GM12874 (cell line): ENCODE data around the gene MX2.

Experiments
- CTCF ChIP-seq: IDR thresholded peaks from 2 replicates; pipeline ENCODE4 v1.5.1; 2011; ENCODE audit warnings: low read depth, mild to moderate bottlenecking, control low read depth, low read length, moderate library complexity; ENCODE audit not compliant: insufficient read depth

MX2 gene

GRCh38 chr21:41444703-41445464 lies 83.1 kb downstream of the MX2 start:
- TF ChIP-seq CTCF: no peak

GRCh38 chr21:41445465-41445862 lies 83.6 kb downstream of the MX2 start:
- TF ChIP-seq CTCF: no peak

GRCh38 chr21:41446586-41446985 lies 84.8 kb downstream of the MX2 start:
- TF ChIP-seq CTCF: no peak

GRCh38 chr21:41447356-41447755 lies 85.5 kb downstream of the MX2 start:
- no peak for TF ChIP-seq CTCF

GRCh38 chr21:41449613-41450012 lies 87.8 kb downstream of the MX2 start:
- TF ChIP-seq CTCF: no peak

- TF ChIP-seq CTCF: no peak
These were observed 90.2 kb downstream of the MX2 start for GRCh38 chr21:41451753-41452676.

- no peak for TF ChIP-seq CTCF
These were observed 91.4 kb downstream of the MX2 start for GRCh38 chr21:41453198-41453597.
